ENCODE measurements around the gene REG4. TPM values are rescaled to one million over a fixed set of nuclear protein-coding genes. Genes with fewer than 3 reads are reported as not detected.
"Not testable (repeated sequence)": the region's sequence is repeated elsewhere in the genome, so short reads cannot be mapped to it uniquely, and the experiment has no call there.

The REG4 gene
- total and polyA plus RNA-seq, 7 donors, result 0.10 TPM; not detected in 6

- H3K27ac ChIP-seq, result no peak overlapping the region
- no peak for ATAC-seq
- 95 to 97% (median 97%) methylated on average over 4 of the region's 4 CpGs for WGBS, 3 donors
- H3K4me1 ChIP-seq, result no peaks in the 10 kb centered on the region
- no peaks in the 10 kb centered on the region for H3K36me3 ChIP-seq (ENCODE audit: insufficient read depth in 1 of 2, low read depth in 1 of 2)
- intact Hi-C loops (cut with DNase I), result no loop called here
- no peak for TF ChIP-seq CTCF (IDR thresholded peaks at IDR 0.05)
- no peak for DNase-seq
- no peaks in the 10 kb centered on the region for H3K27me3 ChIP-seq (ENCODE audit: insufficient read depth in 3 of 3, low read length in 2 of 3)
- H3K9me3 ChIP-seq, result no peaks in the 10 kb centered on the region
- no peak overlapping the region for H3K4me3 ChIP-seq
Observed at GRCh38 chr1:119791377-119791776, 19.9 kb downstream of the REG4 start.

DNA sequence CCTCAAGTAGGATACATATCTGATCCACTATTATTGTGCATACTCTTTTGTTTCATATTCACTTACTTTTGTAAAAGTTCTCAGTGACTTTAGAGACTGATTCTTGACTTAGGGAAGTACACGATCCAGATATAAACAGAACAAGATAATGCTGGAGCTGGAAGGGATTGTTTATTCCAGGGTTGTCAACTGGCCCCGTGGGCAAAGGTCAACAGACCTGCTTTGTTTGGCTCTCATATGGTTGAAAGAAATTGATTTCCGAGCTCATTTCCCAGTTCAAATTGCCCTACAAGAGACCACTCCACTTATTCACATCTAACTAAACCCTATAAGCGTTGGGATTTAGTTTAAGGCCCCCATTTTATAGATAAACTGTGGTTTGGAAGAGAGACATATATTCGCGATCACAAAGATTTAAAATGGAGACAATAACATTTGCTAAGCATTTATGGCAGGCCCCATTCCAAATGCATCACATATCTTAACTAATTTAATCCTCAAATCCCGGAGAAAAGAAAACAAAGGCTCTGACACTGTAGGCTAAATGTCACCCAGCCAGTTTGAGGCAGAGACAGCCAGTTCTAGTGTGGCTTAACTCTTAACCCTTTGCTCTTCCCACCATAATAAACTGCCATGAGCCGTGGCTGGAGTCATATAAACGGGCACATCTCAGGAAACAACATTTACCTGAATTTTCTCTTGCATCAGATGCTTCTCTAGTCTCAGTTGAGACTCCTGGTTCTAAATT is 20.6 kb downstream of the REG4 start:
- 62 to 73% (median 65%) methylated on average over 9 of the region's 9 CpGs for WGBS, 3 donors
- H3K4me3 ChIP-seq, result no peak overlapping the region
- no peak for TF ChIP-seq CTCF (IDR thresholded peaks at IDR 0.05)

GRCh38 chr1:119787776-119788175 is 23.5 kb downstream of the REG4 start:
- Histone ChIP-seq H3K27ac (no peak overlapping the region), H3K9me3 (no peaks in the 10 kb centered on the region), H3K36me3 (ENCODE audit: insufficient read depth in 1 of 2, low read depth in 1 of 2) (no peaks in the 10 kb centered on the region), H3K27me3 (ENCODE audit: insufficient read depth in 3 of 3, low read length in 2 of 3) (no peaks in the 10 kb centered on the region), H3K4me3 (no peak overlapping the region), H3K4me1 (no peaks in the 10 kb centered on the region)
- intact Hi-C loops (cut with DNase I), result no loop called here
- WGBS, 3 donors, result 48 to 66% (median 58%) methylated on average over 2 of the region's 2 CpGs
- DNase-seq, result no peak
- TF ChIP-seq CTCF (IDR thresholded peaks at IDR 0.05), result no peak
- ATAC-seq, result no peak

More for the DNA sequence above, 20.6 kb downstream of the REG4 start:
- intact Hi-C loops (cut with DNase I), result no loop called here
- ATAC-seq, result no peak
- no peak for DNase-seq
- Histone ChIP-seq H3K4me1 (no peaks in the 10 kb centered on the region), H3K27ac (no peak overlapping the region), H3K36me3 (ENCODE audit: insufficient read depth in 1 of 2, low read depth in 1 of 2) (no peaks in the 10 kb centered on the region), H3K27me3 (ENCODE audit: insufficient read depth in 3 of 3, low read length in 2 of 3) (no peaks in the 10 kb centered on the region), H3K9me3 (no peaks in the 10 kb centered on the region)

DNA sequence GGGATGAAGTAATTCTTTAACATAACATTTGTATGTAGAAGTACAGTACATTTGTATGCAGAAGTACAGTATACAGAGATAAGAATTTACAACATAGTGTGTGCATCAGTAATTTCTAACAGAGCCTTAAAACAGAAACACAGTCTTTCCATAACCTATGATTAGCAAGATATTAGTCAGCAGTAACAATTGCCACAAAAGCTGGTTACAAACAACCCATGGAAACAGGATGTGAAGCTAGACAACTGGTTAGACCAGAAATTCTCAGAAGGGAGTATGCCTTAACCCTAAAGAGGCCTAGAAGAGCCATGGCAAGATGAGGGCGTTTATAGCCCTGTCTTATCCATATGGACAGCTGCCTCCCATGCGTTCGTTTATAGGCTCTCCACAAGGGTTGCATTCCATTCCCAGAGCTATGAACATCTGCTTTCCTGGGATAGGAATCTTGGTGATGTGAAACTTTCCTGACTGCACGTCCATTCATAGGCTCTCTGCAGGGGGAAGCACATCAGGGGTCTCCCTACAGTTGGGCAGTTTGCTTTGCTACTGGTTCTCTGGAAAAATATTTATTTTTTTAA is 24.7 kb downstream of the REG4 start:
- H3K9me3 ChIP-seq; H3K27ac ChIP-seq; intact Hi-C loops (cut with DNase I); H3K4me3 ChIP-seq; DNase-seq; H3K27me3 ChIP-seq (ENCODE audit: insufficient read depth in 3 of 3, low read length in 2 of 3); H3K4me1 ChIP-seq; ATAC-seq; H3K36me3 ChIP-seq (ENCODE audit: insufficient read depth in 1 of 2, low read depth in 1 of 2): not testable (repeated sequence)
- WGBS, 3 donors, result 56 to 64% (median 60%) methylated on average over 4 of the region's 4 CpGs

- intact Hi-C loops (cut with DNase I); ATAC-seq; H3K36me3 ChIP-seq (ENCODE audit: insufficient read depth in 1 of 2, low read depth in 1 of 2); H3K27me3 ChIP-seq (ENCODE audit: insufficient read depth in 3 of 3, low read length in 2 of 3); H3K4me1 ChIP-seq; H3K27ac ChIP-seq; DNase-seq; H3K4me3 ChIP-seq; H3K9me3 ChIP-seq: not testable (repeated sequence)
- WGBS, 3 donors, result 70 to 74% (median 74%) methylated on average over 7 of the region's 7 CpGs
Observed at GRCh38 chr1:119786046-119786445, 25.2 kb downstream of the REG4 start.
